SIG-M5 treated with dmso at 0.1 percent for 504 hours (cell line): ENCODE results near the gene ERP27.

ENCODE experiments used
- DNase-seq: peaks from one replicate; lab custom pipeline; 2025; ENCODE audit not compliant: unreplicated experiment; lab: John Stamatoyannopoulos, UW

Gene ERP27

DNA sequence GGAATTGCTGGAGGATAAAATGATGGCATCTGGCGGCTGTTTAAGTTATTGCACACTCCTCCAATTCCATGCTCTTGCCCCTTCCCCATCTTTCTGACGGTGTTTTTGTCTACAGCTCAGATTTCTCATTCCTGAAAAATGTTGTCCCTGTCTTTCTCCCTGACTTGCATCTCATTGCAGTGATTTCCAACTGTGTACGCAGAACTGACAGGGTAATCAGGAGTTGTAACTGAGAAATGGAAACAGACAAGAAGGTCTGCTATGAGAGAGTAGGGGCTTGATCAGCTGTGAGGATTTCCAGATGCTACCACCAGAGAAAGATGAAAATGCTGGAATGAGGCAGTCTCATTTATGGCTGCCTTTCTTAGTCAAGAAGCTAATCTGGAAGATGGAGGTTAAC lies 1.3 kb downstream of the ERP27 start:
- no peak for DNase-seq

DNA sequence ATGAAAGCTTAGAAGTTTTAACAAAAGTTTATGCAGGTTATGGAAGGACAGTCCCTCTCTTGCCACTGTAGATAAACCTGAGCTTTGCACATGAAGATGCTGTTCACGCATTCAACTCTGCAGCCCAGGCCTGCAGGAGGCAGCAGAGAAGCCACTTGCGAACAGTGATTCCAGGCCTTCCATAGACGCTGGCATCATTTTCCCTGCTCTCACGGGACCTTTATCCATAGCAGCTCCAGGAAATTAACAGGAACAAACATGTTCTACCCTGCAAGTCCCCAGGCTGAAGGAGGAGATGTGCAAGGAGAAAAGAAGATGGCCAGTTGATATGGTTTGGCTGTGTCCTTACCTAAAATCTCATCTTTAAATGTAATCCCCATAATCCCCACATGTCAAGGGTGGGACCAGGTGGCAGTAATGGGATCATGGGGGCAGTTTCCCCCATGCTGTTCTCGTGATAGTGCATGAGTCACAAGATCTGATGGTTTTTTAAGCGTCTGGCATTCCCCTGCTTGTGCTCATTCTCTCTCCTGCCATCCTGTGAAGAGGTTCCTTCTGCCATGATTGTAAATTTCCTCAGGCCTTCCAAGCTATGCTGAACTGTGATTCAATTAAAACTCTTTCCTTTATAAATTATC lies 2.0 kb downstream of the ERP27 start:
- DNase-seq: no peak

DNA sequence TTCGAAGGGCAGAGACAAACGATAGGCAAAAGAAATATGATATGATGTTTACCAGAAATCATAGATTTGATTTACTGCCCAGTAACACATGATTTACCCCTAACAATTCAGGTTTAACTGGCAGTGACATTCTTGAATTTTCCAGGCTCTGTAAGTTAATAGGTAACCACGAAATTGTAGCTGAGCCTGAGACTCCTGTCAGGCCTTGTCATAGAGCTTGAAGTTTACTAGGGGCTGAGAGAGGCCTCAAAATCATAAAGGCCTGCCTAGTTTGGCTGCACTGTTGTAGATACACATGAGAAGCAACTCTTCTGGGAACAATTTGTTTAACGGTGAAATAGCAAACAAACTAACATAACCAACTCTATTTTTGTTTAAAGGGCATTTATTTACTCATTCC lies 3.3 kb downstream of the ERP27 start:
- DNase-seq: no peak

DNA sequence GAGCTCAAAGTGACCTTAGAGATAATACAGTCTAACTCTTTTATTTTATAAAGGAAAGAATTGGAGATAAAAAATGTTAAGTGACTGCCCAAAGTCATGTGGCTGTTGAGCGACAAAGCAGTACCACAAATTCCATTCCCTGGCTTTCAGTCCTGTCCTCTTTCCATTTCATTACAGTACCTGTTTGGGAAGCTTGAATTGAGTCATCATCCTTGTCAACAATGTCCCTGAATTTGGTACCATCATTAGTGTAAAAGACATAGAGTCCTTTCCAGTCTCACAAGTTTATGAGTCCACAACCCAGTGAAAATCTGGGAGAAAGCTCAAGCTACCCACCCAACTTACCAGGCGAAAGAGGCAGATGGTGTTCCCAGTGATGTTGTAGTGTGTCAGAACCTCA lies 3.8 kb downstream of the ERP27 start:
- no peak for DNase-seq

DNA sequence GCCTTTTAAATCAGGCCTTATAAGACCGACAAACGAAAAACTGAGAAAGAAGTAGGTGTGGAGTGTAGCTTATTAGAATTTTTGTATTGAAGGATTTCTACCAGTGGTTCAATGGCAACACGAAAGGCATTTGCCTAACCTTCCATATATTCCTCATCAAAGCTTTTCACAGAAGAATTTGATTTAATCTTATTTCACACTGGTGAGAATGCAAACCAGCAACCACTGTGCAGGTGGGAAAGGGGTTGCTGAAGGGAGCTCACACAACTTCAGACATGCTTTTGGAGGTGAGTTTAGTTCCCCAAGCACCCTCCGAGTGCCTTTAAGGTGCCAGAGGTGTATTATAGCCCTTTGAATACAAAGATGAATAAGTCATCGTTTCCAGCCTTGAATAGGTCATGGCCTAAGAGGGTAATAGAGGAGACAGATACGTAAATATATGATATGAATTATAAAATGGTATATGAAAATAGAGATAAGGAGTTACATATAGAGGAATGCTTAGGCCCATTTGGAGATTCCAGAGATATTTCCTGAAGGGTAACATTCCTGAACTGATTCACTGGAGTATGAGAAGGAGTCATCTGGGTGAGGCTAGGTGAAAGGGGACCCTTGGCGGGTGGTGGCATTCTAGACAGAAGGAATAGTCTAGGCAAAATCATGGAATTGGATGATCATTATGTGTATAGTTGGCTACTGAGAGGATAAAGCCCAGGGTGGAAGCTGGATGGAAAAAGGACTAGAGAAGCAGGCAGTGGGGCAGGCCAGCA lies 6.4 kb downstream of the ERP27 start:
- no peak for DNase-seq

DNA sequence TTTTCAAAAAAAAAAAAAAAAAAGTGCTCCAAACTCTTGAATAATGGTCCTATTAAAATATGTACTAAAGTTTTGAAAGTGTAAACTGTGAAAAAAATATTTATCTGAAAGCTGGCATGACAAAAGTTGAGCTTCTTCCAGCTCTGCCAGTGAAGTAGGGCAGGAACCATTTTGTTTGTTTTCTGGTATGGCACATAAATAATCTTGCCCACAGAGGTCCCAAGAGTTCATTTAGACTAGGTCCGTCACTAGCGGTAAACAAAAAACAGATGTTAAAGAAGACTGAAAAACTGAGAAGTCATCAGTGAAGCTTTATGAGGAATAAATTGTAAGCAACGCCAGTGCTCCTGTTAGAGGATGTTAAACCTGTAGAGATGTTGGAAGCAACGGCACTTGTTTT lies 7.0 kb downstream of the ERP27 start:
- no peak for DNase-seq

DNA sequence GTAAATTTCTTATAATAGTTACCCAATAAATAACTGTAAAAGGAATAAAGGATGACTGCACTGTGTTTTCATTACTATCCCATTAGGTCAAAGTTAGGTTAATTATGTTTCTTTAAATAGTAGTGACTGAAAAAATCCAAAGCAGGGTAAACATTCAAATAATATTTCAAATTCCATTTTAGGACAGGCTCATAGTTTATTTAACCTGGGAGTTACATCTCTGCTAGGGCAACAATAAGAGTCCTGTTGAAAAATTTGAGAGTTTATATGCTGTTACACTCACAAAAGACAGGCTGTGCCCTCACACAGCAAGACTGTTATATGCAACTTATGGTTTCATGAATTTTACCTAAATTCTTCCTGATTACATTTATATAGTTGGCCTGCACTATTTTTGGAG lies 8.0 kb downstream of the ERP27 start:
- no peak for DNase-seq

DNA sequence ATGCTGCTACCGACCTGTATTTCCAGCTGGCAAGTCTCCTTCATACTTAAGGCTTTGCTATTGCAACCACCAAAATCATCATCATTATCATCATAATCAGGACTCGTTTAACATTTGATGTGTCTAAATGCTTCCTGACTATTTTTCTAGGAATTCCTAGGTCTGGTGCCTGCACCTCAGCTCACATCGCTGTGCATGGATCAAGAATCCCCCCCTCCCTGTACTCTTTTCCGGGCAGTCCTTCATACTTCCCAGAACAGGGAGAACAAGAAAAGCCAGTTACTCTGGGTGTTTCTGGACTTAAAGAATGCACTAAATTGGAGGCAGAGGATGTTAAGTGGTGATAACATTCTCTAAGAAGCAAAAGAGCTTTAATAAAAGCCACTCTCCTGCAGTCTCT lies 9.4 kb downstream of the ERP27 start:
- no peak for DNase-seq

DNA sequence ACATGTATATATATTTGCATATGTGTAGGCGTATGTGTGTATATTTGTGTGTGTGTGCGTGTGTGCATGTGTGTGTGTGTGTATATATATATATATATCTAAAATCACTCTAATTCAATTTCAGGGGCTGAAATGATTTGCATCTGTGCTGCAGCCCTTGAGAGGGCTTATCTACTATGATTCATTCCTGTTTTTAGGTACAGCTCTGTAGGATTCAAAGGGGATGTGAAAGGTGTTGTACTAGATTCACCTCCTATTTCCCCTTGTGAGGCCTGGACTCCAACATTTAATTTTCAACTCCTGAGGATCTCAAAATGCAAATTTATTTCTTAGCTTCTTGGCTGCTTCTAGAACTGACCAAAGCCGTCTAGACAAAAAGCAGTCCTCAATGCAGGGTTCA lies 11.1 kb downstream of the ERP27 start:
- DNase-seq: no peak

DNA sequence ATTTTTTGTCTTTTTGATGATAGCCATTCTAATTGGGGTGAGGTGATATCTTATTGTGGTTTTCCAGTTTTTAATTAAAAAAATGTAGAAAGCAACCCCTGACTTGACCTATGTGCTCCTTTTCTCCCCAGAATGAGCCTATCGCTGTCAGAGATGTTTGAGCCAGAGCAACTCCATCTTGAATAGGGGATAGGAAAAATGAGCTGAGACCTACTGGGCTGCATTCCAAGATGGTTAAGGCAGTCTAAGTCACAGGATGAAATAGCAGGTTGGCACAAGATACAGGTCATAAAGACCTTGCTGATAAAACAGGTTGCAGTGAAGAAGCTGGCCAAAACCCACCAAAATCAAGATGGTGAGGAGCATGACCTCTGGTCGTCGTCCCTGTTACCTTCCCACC lies 13.8 kb downstream of the ERP27 start:
- DNase-seq: no peak

DNA sequence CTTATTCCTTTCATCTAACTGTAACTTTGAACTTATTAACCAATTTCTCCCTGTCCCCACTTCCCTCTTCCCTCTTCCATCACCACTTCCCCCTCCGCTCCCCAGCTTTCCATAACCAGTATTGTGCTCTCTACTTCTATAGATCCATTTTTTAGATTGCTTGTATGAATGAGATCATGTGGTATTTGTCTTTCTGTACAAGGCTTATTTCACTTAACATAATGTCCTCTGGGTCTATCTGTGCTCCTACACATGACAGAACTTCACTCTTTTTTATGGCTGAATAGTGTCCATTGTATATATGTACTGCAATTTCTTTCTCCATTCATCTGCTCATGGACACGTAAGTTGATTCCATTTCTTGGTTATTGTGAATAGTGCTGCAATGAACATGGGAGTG lies 14.4 kb downstream of the ERP27 start:
- DNase-seq: no peak

DNA sequence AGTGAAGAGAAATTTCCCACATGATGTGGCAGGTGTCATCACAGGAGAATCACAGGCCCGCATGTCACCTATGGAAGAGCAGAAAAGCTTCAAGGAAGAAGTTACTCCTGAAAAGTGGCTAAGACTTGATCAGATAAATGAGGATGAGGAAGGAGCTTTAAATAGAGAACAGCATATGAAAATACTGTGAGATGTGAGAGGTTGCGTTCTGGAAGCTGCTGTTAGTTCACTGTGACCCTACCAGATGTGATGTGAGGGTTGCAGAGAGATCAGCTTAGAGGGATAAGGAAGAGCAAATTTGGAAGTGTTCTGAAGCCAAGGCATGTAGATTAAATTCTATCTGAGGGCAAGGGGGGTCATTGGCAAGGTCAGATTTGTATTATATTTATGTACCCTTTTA lies 17.1 kb downstream of the ERP27 start:
- DNase-seq: no peak

DNA sequence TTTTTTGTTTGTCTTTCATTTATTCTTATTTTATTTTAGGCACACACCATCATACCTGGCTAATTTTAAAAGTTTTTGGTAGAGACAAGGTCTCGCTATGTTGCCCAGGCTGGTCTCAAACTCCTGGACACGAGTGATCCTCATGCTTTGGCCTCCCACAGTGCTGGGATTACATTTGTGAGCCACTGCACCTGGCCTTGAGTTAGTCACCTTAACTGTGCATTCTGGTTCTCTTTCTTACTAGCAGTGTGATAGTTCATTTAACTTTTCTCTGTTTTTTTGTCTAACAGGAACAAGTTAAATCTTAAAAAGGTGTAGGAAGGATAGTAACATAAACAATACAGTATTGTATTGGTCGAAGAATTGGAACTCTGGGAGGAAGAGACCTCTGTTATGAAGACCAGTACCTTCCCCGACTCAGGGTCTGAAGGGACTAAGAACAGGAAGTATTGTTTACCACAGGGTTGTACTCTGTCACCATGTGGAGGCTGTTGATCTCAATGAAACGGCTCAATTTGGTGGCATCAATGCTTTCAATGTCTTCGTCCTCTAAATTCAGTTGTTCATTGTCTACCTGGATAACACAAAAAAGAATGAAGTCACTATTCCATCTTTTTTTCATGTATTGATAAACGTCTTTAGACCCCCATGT lies 17.7 kb downstream of the ERP27 start:
- no peak for DNase-seq

DNA sequence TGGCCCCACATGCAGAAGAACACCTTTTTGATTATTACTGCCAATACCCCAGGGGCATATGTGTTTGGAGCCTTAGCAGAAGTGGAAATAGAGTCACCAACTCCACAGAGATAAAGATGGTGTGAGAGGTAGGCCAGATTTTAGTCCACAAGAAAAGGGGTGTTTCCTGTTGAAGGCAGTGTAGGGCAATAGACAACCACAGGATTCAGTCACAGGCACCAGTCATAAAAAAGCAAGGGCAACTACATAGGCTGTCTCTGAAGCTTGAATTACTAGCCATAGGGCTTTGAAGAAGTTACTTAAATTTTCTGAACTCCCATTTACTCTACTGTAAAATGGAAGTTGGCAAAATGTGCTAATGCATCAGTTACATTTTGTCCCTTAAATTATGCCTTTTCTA lies 18.9 kb downstream of the ERP27 start:
- DNase-seq: no peak

DNA sequence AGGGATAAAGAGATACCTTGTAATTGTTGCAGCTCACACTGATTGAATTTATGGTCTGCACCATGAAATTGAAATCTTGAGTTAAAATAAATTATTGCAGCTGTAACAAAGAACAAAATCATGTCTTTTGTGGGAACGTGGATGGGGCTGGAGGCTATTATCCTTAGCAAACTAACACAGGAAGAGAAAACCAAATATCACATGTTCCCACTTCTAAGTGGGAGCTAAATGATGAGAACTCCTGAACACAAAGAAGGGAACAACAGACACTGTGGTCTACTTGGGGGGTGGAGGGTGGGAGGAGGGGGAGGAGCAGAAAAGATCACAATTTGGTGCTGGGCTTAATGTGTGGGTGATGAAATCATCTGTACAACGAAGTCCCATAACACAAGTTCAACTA lies 22.6 kb downstream of the ERP27 start:
- DNase-seq: no peak

DNA sequence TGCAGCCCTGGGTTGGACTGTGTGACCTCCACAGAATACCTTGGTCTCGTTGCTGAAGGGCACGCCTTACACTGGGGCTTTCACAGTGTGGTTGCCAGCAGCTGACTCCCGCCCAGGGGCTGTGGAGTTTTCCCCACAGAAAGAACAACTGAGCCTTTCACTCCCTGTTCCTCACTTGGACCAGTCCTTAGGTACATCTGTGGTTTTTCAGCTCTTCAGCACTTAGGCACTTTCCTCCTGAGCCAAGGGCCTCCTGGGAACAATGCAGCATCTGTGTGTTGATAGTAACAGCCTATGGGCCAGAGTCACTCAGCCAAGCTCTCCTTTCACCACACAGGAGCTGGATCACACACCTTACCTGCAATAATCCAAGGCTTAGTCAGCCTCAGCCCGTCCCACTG lies 25.0 kb downstream of the ERP27 start:
- DNase-seq: no peak

DNA sequence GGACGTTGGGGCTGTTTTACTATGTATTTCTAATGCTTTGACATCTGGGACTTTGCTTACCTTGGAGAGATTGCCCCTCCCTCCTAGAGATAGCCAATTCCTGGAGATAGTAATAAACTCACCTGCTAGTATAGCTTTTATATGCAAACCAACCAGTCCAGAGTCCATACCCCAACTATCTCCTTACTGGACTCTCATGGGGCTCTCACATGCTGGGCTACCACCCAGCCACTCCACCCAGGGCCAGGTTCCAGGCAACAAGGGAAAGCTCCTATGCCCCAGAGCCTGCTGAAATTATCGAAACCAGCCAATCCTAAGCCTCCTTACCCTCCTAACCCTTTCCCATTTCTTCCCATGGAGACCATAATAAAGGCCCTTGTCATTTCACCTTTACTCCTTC lies 27.2 kb downstream of the ERP27 start:
- no peak for DNase-seq

DNA sequence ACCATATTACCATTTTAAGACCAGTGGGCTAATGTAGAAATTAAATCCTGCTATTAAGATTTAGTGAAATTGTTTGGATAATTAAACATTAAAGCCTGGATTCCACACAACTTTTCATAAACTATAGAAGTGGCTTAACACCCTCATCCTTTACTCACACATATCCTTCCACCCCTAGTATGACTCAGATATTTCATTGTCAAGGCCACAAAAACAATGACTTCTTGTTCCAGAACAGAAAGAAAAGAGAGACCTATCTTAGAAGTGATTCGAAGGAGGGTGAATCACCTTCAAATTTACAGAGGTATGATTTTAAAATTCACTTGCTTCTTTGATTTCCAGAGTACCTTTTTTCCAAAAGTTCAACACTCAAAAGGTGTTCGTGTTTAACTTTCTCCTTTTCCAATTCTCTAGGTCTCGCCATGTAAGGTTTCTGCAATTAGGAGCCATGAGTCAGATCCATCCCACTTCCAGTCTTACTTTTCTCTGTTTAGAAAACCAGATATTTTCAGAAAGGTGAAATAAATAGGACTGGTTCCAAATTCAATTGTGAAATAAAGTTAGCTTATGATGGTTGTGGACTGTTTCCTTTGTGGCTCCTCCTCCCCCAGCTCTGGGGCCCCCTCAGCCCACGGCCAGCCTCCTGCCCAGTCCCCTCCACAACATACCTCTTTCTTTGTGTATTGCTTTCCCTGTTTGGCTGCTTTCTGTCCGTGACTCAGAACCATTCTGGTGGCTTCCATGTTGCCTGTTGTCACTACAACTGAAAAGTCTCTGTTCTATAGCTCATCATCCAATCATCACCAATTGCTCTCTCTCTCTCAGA lies 28.0 kb downstream of the ERP27 start:
- DNase-seq: no peak

DNA sequence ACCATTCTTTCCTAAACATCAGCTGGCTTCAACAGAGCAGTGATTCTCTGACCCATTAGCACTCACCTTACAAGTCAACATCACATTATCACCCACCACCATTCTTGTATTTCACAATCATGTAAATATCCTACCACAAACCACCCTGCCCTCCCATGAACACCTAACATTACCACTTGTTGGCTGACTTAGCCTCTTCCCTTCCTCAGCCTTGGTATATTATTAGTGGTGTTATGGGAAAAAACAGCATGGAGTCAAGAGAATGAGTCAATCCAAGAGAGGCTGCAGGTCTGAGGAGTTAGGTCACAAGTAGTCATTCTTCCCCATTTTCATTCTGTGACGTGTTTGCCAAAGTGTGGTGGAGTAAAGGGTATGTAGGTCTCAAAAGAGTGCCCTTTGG lies 30.4 kb downstream of the ERP27 start:
- DNase-seq: peak; percentile 17

DNA sequence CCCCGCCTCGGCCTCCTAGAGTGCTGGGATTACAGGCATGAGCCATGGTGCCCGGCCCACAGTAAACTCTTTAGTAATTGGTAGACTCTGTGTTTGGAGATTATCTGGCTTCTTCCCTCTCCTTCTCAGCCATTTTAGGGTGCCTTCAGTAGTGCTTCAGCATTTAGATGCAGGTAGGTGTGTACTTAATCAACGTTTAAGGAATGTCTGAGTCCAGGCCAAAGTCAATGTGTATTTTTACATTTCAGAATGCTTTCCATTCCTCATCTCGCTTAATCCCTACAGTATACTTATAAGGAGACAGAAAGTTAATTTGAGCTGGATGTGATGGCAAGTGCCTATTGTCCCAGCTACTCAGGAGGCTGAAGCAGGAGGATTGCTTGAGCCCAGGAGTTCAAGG lies 32.2 kb downstream of the ERP27 start:
- no peak for DNase-seq

DNA sequence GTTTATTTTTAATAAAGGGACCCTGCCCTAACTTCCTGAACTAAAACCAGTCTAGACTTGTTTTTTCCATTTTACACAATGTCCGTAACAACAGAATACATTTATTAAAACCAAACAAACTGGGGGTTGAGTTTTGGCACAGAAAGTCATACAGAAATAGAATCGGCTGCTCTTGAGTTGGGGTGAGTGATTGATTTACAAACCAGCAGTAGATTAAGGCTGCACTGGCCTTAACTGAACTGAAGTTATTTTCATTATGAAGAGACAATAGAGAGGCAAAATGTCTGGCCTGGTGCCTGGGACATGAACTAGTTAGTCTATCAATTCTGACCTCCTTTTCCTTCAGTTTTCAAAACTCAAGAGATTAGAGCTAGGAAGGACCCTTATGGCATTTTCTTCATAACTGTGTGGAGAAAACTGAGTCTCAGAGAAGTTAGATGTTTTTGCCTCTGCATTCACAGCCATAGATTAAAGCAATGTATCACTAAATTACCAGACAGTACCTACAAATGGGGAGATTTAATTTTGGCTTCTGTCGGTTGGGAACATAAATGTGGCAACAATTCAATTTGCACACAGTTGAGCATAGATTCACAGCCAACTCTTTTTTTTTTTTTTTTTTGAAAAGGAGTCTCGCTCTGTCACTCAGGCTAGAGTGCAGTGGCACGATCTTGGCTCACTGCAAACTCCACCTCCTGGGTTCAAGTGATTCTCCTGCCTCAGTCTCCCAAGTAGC lies 32.9 kb downstream of the ERP27 start:
- DNase-seq: no peak
